GM11168 (cell line): ENCODE measurements around the gene ZNF324.

Experiments used
- in situ Hi-C: fragments of 300-500 bp; cut with MboI; formaldehyde crosslinking; loops from one replicate; pipeline ENCODE4 v1.12.0; 2022; ENCODE audit warnings: low sequenced_read_pairs; ENCODE audit not compliant: unreplicated experiment

Gene ZNF324

GRCh38 chr19:58519355-58520256 lies 52.7 kb downstream of the ZNF324 start, which contains the start of gene ZBTB45:
Gene ZBTB45, minus strand, starts transcription at chr19:58519810. Its CDS starts 2,137 bp downstream, at chr19:58517673.
- in situ Hi-C loops = no loop called here

DNA sequence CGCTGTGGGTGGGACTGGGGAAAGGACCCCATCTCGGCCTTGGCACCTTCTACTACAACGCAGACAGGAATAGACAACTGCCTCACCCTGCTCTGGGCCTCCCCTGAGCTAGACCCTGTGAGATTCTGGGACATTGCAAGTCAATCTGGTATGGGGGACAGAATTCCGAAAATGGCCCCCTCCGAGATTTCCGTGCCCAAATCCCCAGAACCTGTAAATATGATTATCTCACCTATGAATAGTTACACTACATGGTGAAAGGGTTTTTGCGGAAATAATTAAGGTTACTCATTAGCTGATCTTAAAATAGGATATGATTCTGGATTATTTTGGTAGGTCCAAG lies 53.3 kb downstream of the ZNF324 start:
- in situ Hi-C loops = no loop called here

- in situ Hi-C loops = no loop called here
These were observed 54.8 kb downstream of the ZNF324 start for GRCh38 chr19:58521651-58522050.

DNA sequence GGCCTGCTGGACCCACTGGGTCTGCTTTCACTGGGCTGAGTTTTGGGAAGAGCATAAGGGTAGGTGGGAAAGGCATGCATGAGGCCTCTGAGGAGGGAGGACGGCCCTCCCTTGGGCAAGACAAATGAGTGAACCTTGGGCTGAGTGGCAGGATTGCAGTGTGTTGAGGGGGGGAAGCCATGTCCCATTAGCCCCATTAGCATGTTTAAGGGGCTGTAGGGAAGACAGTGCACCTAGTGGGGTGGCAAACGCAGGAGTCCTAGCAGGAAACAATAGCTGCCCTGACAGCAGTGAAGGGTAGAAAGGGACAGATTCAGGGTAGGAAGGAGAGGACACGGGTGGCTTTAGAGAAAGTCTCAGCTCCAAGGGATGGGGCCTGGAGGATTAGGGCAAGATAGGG lies 55.8 kb downstream of the ZNF324 start:
- in situ Hi-C loops = no loop called here
